D721Med (cell line): ENCODE data around the gene SLC43A2.

ENCODE experiments used
- DNase-seq: peaks from one replicate; pipeline ENCODE4 v3.0.0; 2011; ENCODE audit warnings: low spot score; ENCODE audit not compliant: insufficient read length
- FAIRE-seq: peaks from 2 replicates; lab custom pipeline; 2011; peaks lifted over from hg19 to GRCh38; lab: Jason Lieb, UNC
- CTCF ChIP-seq: IDR thresholded peaks from 2 replicates; pipeline ENCODE4 v1.5.1; 2012; ENCODE audit warnings: mild to moderate bottlenecking, control low read depth; ENCODE audit not compliant: insufficient read depth; ENCODE audit errors: missing control alignments

SLC43A2 gene

GRCh38 chr17:1560101-1560857 lies 68.4 kb downstream of the SLC43A2 start:
- no peak for DNase-seq
- FAIRE-seq: no peak
- TF ChIP-seq CTCF: no peak

GRCh38 chr17:1559047-1560043 lies 69.3 kb downstream of the SLC43A2 start:
- TF ChIP-seq CTCF: no peak
- FAIRE-seq (no peak), DNase-seq (no peak)

GRCh38 chr17:1558401-1558800 lies 70.2 kb downstream of the SLC43A2 start:
- DNase-seq (no peak), FAIRE-seq (no peak)
- no peak for TF ChIP-seq CTCF

GRCh38 chr17:1557355-1558095 lies 71.1 kb downstream of the SLC43A2 start:
- no peak for FAIRE-seq
- no peak for TF ChIP-seq CTCF

GRCh38 chr17:1555651-1556471 lies 72.8 kb downstream of the SLC43A2 start:
- DNase-seq: no peak
- no peak for TF ChIP-seq CTCF
- peak; percentile 68 for FAIRE-seq

More at GRCh38 chr17:1557355-1558095, 71.1 kb downstream of the SLC43A2 start:
- DNase-seq: no peak
